Mesenchymal stem cell (in vitro differentiated cells and primary cell): Measurements from ENCODE around the gene KRTAP10-2.
"Not testable (repeated sequence)": the region's sequence is repeated elsewhere in the genome, so short reads cannot be mapped to it uniquely, and the experiment has no call there.

ENCODE experiments used
- DNase-seq: peaks from one replicate; pipeline ENCODE4 v3.0.0-alpha.2; 2013
- H2AFZ ChIP-seq: one replicate; pipeline ENCODE4 v1.6.1; 2013; ENCODE audit warnings: low read depth, mild to moderate bottlenecking, control low read depth, inconsistent platforms, low read length, moderate library complexity
- H2AK5ac ChIP-seq: 2 replicates; pipeline ENCODE4 v1.6.1; 2013; ENCODE audit warnings: low read length, moderate library complexity, mild to moderate bottlenecking, inconsistent platforms; ENCODE audit not compliant: severe bottlenecking
- H2BK120ac ChIP-seq: one replicate; pipeline ENCODE4 v1.6.1; 2013; ENCODE audit warnings: low read depth, mild to moderate bottlenecking, inconsistent platforms, low read length, moderate library complexity
- H2BK12ac ChIP-seq, 2 experiments: one replicate each; pipeline ENCODE4 v1.6.1; 2013; ENCODE audit warnings: inconsistent platforms in 2 of 2, low read length in 2 of 2, mild to moderate bottlenecking in 2 of 2, moderate library complexity in 2 of 2, control low read depth in 1 of 2
- H2BK15ac ChIP-seq: one replicate; pipeline ENCODE4 v1.6.1; 2013; ENCODE audit warnings: mild to moderate bottlenecking, low read depth, inconsistent platforms; ENCODE audit not compliant: poor library complexity, severe bottlenecking
- H2BK5ac ChIP-seq: 2 replicates; pipeline ENCODE4 v1.6.1; 2013; ENCODE audit warnings: low read depth, mild to moderate bottlenecking, low read length, control low read depth, inconsistent platforms; ENCODE audit not compliant: poor library complexity, severe bottlenecking
- H3K14ac ChIP-seq, 2 experiments: one replicate each; pipeline ENCODE4 v1.6.1; 2013; ENCODE audit warnings: inconsistent platforms in 2 of 2, low read length in 2 of 2, control low read depth in 1 of 2, mild to moderate bottlenecking in 1 of 2, moderate library complexity in 1 of 2
- H3K18ac ChIP-seq, 2 experiments: one replicate each; pipeline ENCODE4 v1.6.1; 2013; ENCODE audit warnings: inconsistent platforms in 2 of 2, low read length in 2 of 2, control low read depth in 1 of 2, low read depth in 1 of 2, mild to moderate bottlenecking in 1 of 2
- H3K23ac ChIP-seq, 2 experiments: one replicate each; pipeline ENCODE4 v1.6.1; 2013; ENCODE audit warnings: inconsistent platforms in 2 of 2, low read length in 2 of 2, mild to moderate bottlenecking in 2 of 2, moderate library complexity in 2 of 2, control low read depth in 1 of 2
- H3K27ac ChIP-seq: 2 replicates; pipeline ENCODE4 v1.5.1; 2013; ENCODE audit warnings: mild to moderate bottlenecking, moderate library complexity, low read length, control low read depth, inconsistent platforms; ENCODE audit not compliant: poor library complexity, severe bottlenecking
- H3K27me3 ChIP-seq, 2 experiments: 2 replicates each; pipeline versions ENCODE4 v1.6.1 to v1.7.0; 2013; ENCODE audit warnings: low read length in 2 of 2, mild to moderate bottlenecking in 2 of 2, moderate library complexity in 2 of 2, control low read depth in 1 of 2, inconsistent platforms in 1 of 2; ENCODE audit not compliant: control insufficient read depth in 1 of 2, insufficient read depth in 1 of 2
- H3K36me3 ChIP-seq, 2 experiments: 2 replicates each; pipeline versions ENCODE4 v1.6.1 to v1.7.0; 2013; ENCODE audit warnings: low read length in 2 of 2, control low read depth in 1 of 2, inconsistent platforms in 1 of 2, low read depth in 1 of 2, mild to moderate bottlenecking in 1 of 2; ENCODE audit not compliant: insufficient read depth in 2 of 2, control insufficient read depth in 1 of 2
- H3K4ac ChIP-seq, 2 experiments: one replicate each; pipeline ENCODE4 v1.6.1; 2013; ENCODE audit warnings: inconsistent platforms in 2 of 2, low read length in 2 of 2, mild to moderate bottlenecking in 2 of 2, moderate library complexity in 2 of 2, control low read depth in 1 of 2, low read depth in 1 of 2
- H3K4me1 ChIP-seq: 2 replicates; pipeline ENCODE4 v1.6.1; 2013; ENCODE audit warnings: low read depth, low read length, control low read depth; ENCODE audit not compliant: control insufficient read depth, insufficient read depth
- H3K4me2 ChIP-seq: 2 replicates; pipeline ENCODE4 v1.6.1; 2013; ENCODE audit warnings: low read length, mild to moderate bottlenecking, inconsistent platforms; ENCODE audit not compliant: poor library complexity, severe bottlenecking
- H3K4me3 ChIP-seq, 2 experiments: 2 replicates each; pipeline versions ENCODE4 v1.5.1 to v1.7.0; 2013; ENCODE audit warnings: low read length in 2 of 2, mild to moderate bottlenecking in 2 of 2, control low read depth in 1 of 2, low read depth in 1 of 2; ENCODE audit not compliant: insufficient read depth in 1 of 2
- H3K79me1 ChIP-seq: replicated peaks from 2 replicates; pipeline ENCODE4 v1.6.1; 2013; ENCODE audit warnings: mild to moderate bottlenecking, control low read depth, low read length, inconsistent platforms; ENCODE audit not compliant: poor library complexity, severe bottlenecking
- H3K9ac ChIP-seq: 2 replicates; pipeline ENCODE4 v1.7.0; 2013; ENCODE audit warnings: mild to moderate bottlenecking, low read length, moderate library complexity
- H3K9me3 ChIP-seq: 2 replicates; pipeline ENCODE4 v1.7.0; 2013; ENCODE audit warnings: mild to moderate bottlenecking, low read length; ENCODE audit not compliant: control insufficient read depth
- H4K8ac ChIP-seq: one replicate; pipeline ENCODE4 v1.6.1; 2013; ENCODE audit warnings: inconsistent platforms, mild to moderate bottlenecking, low read length, moderate library complexity
- H4K91ac ChIP-seq: one replicate; pipeline ENCODE4 v1.6.1; 2013; ENCODE audit warnings: mild to moderate bottlenecking, low read length, inconsistent platforms
- WGBS: methylation state at CpG from one replicate; pipeline ENCODE4 v1.1.7; 2013; ENCODE audit warnings: mixed read lengths; 5-methylcytosine and 5-hydroxymethylcytosine counted together

Gene KRTAP10-2

GRCh38 chr21:44594406-44594916, 43.2 kb upstream of the KRTAP10-2 start:
- H2BK120ac ChIP-seq = no peak overlapping the region
- no peak overlapping the region for H3K27ac ChIP-seq
- H2BK15ac ChIP-seq = no peak overlapping the region
- no peak overlapping the region for H3K23ac ChIP-seq
- peaks cover 39 to 47% of the 10 kb centered on the region in 2 experiments for H3K27me3 ChIP-seq
- H3K4ac ChIP-seq = no peak overlapping the region
- H3K4me3 ChIP-seq = no peak overlapping the region
- H3K79me1 ChIP-seq = no peaks in the 10 kb centered on the region
- no peak overlapping the region for H4K91ac ChIP-seq
- DNase-seq = no peak
- H3K14ac ChIP-seq = no peak overlapping the region
- H3K18ac ChIP-seq = no peak overlapping the region
- no peaks in the 10 kb centered on the region for H3K4me1 ChIP-seq
- H2BK12ac ChIP-seq = no peak overlapping the region
- H3K9me3 ChIP-seq = peaks cover 3% of the 10 kb centered on the region
- H2AFZ ChIP-seq = no peak overlapping the region
- no peak overlapping the region for H4K8ac ChIP-seq
- no peaks in the 10 kb centered on the region for H3K36me3 ChIP-seq
- H2BK5ac ChIP-seq = no peak overlapping the region
- no peak overlapping the region for H3K4me2 ChIP-seq
- 72% methylated on average over 10 of the region's 12 CpGs for WGBS
- H3K9ac ChIP-seq = no peak overlapping the region
- no peak overlapping the region for H2AK5ac ChIP-seq

DNA sequence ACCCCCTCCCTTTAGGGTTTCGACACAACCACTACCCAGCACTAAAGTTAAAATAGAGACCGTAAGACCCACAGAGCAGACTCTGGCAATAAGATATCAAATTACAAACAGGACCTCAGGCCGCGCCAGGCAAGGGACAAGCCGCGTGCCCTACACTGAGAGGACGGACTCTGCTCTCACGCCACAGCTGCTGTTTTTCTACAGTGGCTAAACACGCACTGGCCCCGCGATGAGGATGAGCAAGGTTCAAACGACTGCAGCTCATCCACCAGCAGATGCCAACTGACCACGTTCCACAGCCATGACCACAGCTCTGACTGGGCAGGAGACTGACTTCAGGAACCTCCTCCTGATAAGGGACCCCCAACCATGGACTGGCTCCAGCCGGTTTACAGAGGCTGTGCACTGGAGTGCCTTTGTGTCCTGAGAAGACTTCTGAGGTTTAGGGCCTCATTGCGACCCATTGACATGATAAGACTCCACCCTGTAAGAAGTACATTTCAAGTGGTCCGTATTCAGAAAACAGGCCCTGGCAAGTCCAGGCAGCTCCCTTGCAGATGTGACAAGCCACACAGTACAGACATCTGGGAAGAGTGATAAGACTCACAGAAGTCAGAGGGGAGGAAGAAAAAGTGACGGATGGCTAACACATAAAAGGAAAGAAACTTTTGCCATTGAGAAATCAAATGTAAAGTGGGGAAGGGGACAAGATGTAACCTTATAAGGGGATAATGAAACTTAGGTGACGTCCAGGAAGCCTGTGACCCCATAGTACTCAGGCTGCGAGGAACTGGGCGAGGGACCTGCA, 42.5 kb upstream of the KRTAP10-2 start:
- WGBS = 57% methylated on average over 20 of the region's 20 CpGs
- no peak overlapping the region for H2BK120ac ChIP-seq

GRCh38 chr21:44592446-44593311, 41.4 kb upstream of the KRTAP10-2 start, which contains the start of gene KRTAP10-6:
Gene KRTAP10-6, minus strand, starts transcription at chr21:44592505. Its CDS starts 21 bp downstream, at chr21:44592484.
- H3K23ac ChIP-seq = no peak within 1 kb of the TSS
- H3K79me1 ChIP-seq = no peaks in the 10 kb centered on the region
- no peaks in the 10 kb centered on the region for H3K4me1 ChIP-seq
- no peak within 1 kb of the TSS for H3K27ac ChIP-seq
- peaks cover 39 to 42% of the 10 kb centered on the region in 2 experiments for H3K27me3 ChIP-seq
- 82% methylated on average over 33 of the region's 33 CpGs for WGBS
- no peak within 1 kb of the TSS for H3K9ac ChIP-seq
- H3K4ac ChIP-seq = no peak within 1 kb of the TSS
- no peak within 1 kb of the TSS for H4K91ac ChIP-seq
- no peak within 1 kb of the TSS for H3K14ac ChIP-seq
- no peak within 1 kb of the TSS for H2AK5ac ChIP-seq
- no peak within 1 kb of the TSS for H3K4me3 ChIP-seq
- no peak within 1 kb of the TSS for H2BK5ac ChIP-seq
- no peak within 1 kb of the TSS for H3K4me2 ChIP-seq
- no peak within 1 kb of the TSS for H2BK120ac ChIP-seq
- H4K8ac ChIP-seq = no peak within 1 kb of the TSS
- no peak within 1 kb of the TSS for H2BK12ac ChIP-seq
- no peak within 1 kb of the TSS for H2AFZ ChIP-seq
- no peak for DNase-seq
- no peak within 1 kb of the TSS for H3K18ac ChIP-seq
- peak within 1 kb of the TSS; percentile 26 for H2BK15ac ChIP-seq
- H3K36me3 ChIP-seq = no peaks in the 10 kb centered on the region
- peaks cover 3% of the 10 kb centered on the region for H3K9me3 ChIP-seq

More for the DNA sequence above, 42.5 kb upstream of the KRTAP10-2 start:
- Histone ChIP-seq H2BK5ac (no peak overlapping the region), H3K4me3 (no peak overlapping the region), H2BK12ac (no peak overlapping the region), H3K4me1 (no peaks in the 10 kb centered on the region), H2AK5ac (no peak overlapping the region), H3K9ac (no peak overlapping the region), H3K27ac (no peak overlapping the region), H3K9me3 (peaks cover 3% of the 10 kb centered on the region), H3K23ac (no peak overlapping the region), H3K4me2 (no peak overlapping the region), H3K14ac (no peak overlapping the region), H4K8ac (no peak overlapping the region), H3K36me3 (no peaks in the 10 kb centered on the region), H2BK15ac (no peak overlapping the region), H3K27me3 (peaks cover 39 to 47% of the 10 kb centered on the region in 2 experiments), H4K91ac (no peak overlapping the region), H2AFZ (no peak overlapping the region), H3K79me1 (no peaks in the 10 kb centered on the region), H3K4ac (no peak overlapping the region), H3K18ac (no peak overlapping the region)
- DNase-seq = peak; percentile 4

DNA sequence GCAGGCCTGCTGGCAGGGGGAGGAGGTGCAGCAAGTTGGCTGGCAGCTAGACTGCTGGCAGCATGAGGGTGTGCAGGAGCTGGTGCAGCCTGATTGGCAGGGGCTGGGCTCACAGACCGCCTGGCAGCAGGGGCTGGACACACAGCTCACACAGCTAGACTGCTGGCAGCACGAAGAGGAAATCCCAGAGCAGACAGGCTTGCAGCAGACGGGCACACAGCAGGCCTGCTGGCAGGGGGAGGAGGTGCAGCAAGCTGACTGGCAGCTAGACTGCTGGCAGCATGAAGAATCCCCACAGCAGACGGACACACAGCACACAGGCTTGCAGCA, 40.5 kb upstream of the KRTAP10-2 start:
- not testable (repeated sequence) for H3K4ac ChIP-seq, H2BK12ac ChIP-seq
- no CpG with 5 or more reads among the region's 4 CpGs for WGBS

More for the DNA sequence above, 40.5 kb upstream of the KRTAP10-2 start:
- not testable (repeated sequence) for H4K91ac ChIP-seq, H2BK15ac ChIP-seq, DNase-seq, H2AFZ ChIP-seq, H2BK120ac ChIP-seq, H3K27ac ChIP-seq, H3K9me3 ChIP-seq, H3K79me1 ChIP-seq, H3K4me3 ChIP-seq, H2AK5ac ChIP-seq, H3K4me1 ChIP-seq, H3K9ac ChIP-seq, H3K23ac ChIP-seq, H3K18ac ChIP-seq, H3K14ac ChIP-seq, H2BK5ac ChIP-seq, H3K4me2 ChIP-seq, H4K8ac ChIP-seq, H3K36me3 ChIP-seq
- H3K27me3 ChIP-seq = peaks cover 39 to 42% of the 10 kb centered on the region in 2 experiments
